ENCODE data around the gene DMRTB1. TPM values are rescaled to one million over a fixed set of nuclear protein-coding genes. Genes with fewer than 3 reads are reported as not detected.

The DMRTB1 gene
- total RNA-seq, 1 donor from 2014 or later = not detected

GRCh38 chr1:53460211-53460634 lies 1.0 kb downstream of the DMRTB1 start:
- peaks cover 6% of the 10 kb centered on the region for H3K27me3 Mint-ChIP-seq (ENCODE audit: unreplicated experiment)
- TF ChIP-seq CTCF (IDR thresholded peaks at IDR 0.05; ENCODE audit: unreplicated experiment) = no peak
- H3K27ac Mint-ChIP-seq (ENCODE audit: unreplicated experiment) = no peak overlapping the region
- no peak overlapping the region for H3K4me3 Mint-ChIP-seq (ENCODE audit: unreplicated experiment)
- H3K9me3 Mint-ChIP-seq (ENCODE audit: unreplicated experiment) = no peaks in the 10 kb centered on the region
- H3K36me3 Mint-ChIP-seq (ENCODE audit: low read depth, unreplicated experiment) = no peaks in the 10 kb centered on the region
- no peak for DNase-seq (ENCODE audit: low spot score)
- H3K4me1 Mint-ChIP-seq (ENCODE audit: unreplicated experiment) = peaks cover 12% of the 10 kb centered on the region

GRCh38 chr1:53460666-53461322 lies 1.6 kb downstream of the DMRTB1 start:
- no peak overlapping the region for H3K4me3 Mint-ChIP-seq (ENCODE audit: unreplicated experiment)
- no peaks in the 10 kb centered on the region for H3K9me3 Mint-ChIP-seq (ENCODE audit: unreplicated experiment)

GRCh38 chr1:53461323-53462044 lies 2.3 kb downstream of the DMRTB1 start:
- no peak for DNase-seq (ENCODE audit: low spot score)
- Mint-ChIP-seq H3K27me3 (ENCODE audit: unreplicated experiment) (peaks cover 7% of the 10 kb centered on the region), H3K27ac (ENCODE audit: unreplicated experiment) (no peak overlapping the region), H3K9me3 (ENCODE audit: unreplicated experiment) (no peaks in the 10 kb centered on the region), H3K36me3 (ENCODE audit: low read depth, unreplicated experiment) (no peaks in the 10 kb centered on the region), H3K4me1 (ENCODE audit: unreplicated experiment) (peaks cover 9% of the 10 kb centered on the region), H3K4me3 (ENCODE audit: unreplicated experiment) (no peak overlapping the region)
- no peak for TF ChIP-seq CTCF (IDR thresholded peaks at IDR 0.05; ENCODE audit: unreplicated experiment)

More at GRCh38 chr1:53460666-53461322, 1.6 kb downstream of the DMRTB1 start:
- H3K4me1 Mint-ChIP-seq (ENCODE audit: unreplicated experiment) = peaks cover 9% of the 10 kb centered on the region
- H3K27me3 Mint-ChIP-seq (ENCODE audit: unreplicated experiment) = peaks cover 6% of the 10 kb centered on the region
- no peak for TF ChIP-seq CTCF (IDR thresholded peaks at IDR 0.05; ENCODE audit: unreplicated experiment)
- no peaks in the 10 kb centered on the region for H3K36me3 Mint-ChIP-seq (ENCODE audit: low read depth, unreplicated experiment)
- H3K27ac Mint-ChIP-seq (ENCODE audit: unreplicated experiment) = no peak overlapping the region
- no peak for DNase-seq (ENCODE audit: low spot score)

GRCh38 chr1:53462193-53462592 lies 3.0 kb downstream of the DMRTB1 start:
- peaks cover 9% of the 10 kb centered on the region for H3K4me1 Mint-ChIP-seq (ENCODE audit: unreplicated experiment)
- DNase-seq (ENCODE audit: low spot score) = no peak
- H3K9me3 Mint-ChIP-seq (ENCODE audit: unreplicated experiment) = no peaks in the 10 kb centered on the region
- H3K36me3 Mint-ChIP-seq (ENCODE audit: low read depth, unreplicated experiment) = no peaks in the 10 kb centered on the region
- H3K27ac Mint-ChIP-seq (ENCODE audit: unreplicated experiment) = no peak overlapping the region
- peaks cover 8% of the 10 kb centered on the region for H3K27me3 Mint-ChIP-seq (ENCODE audit: unreplicated experiment)
- H3K4me3 Mint-ChIP-seq (ENCODE audit: unreplicated experiment) = no peak overlapping the region
- no peak for TF ChIP-seq CTCF (IDR thresholded peaks at IDR 0.05; ENCODE audit: unreplicated experiment)
